Nephron (organoid): Measurements from ENCODE around the gene RAB43.

Experiments used
- H3K27ac Mint-ChIP-seq, 3 experiments: 2 replicates each; pipeline ENCODE4 v1.8.0; 2020; ENCODE audit warnings: mixed read lengths in 3 of 3, mild to moderate bottlenecking in 2 of 3, moderate library complexity in 1 of 3
- H3K27me3 Mint-ChIP-seq: 2 replicates; pipeline ENCODE4 v1.8.0; 2021; ENCODE audit warnings: low read depth, mild to moderate bottlenecking, moderate library complexity, mixed read lengths
- H3K36me3 Mint-ChIP-seq: 2 replicates; pipeline ENCODE4 v1.8.0; 2020; ENCODE audit warnings: low read depth, mixed read lengths
- H3K4me1 Mint-ChIP-seq: 2 replicates; pipeline ENCODE4 v1.8.0; 2020; ENCODE audit warnings: mixed read lengths
- H3K4me3 Mint-ChIP-seq, 3 experiments: 2 replicates each; pipeline ENCODE4 v1.8.0; 2020; ENCODE audit warnings: mild to moderate bottlenecking in 3 of 3, mixed read lengths in 3 of 3, moderate library complexity in 2 of 3
- H3K9me3 Mint-ChIP-seq: 2 replicates; pipeline ENCODE4 v1.8.0; 2020; ENCODE audit warnings: mixed read lengths
- TF ChIP-seq, protein P1 (sequence below), 3 experiments: fragments of 200-600 bp; sonication (generic); IDR thresholded peaks; one replicate each; pipeline ENCODE4 v1.5.0; 2021; ENCODE audit warnings: antibody characterized with exemption in 3 of 3; ENCODE audit not compliant: unreplicated experiment in 3 of 3

Gene RAB43

DNA sequence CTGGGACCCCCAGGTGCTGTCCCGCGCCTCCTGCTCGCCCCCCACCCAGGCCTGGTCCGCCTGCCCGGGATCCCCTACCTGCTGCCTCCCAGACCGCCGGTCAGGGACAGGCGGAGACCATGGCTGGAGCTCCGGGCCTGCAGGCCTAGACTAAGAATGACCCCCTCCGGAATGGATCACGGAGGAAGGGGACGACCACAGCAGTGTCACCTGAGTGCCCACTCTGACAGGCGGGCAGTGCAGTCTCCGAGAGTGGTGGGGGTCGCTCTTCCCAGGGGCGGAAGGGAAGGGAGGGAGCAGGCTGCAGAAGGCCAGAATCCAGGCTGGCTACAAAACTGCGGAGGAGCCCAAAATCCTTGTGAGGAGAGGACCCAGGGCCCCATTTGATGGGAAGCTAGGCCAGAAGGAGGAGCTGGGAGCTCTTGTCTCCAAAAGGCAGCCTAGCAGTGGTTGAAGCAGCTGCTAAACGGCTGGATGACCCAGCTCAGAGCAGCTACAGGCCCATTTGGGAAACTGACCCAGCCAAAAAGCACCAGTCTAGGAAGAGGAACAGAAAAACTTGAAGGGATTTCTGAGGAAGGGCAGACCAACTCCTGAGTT, 908 bp upstream of the RAB43 start:
- Mint-ChIP-seq H3K4me3 (peak overlapping the region; percentile 84 to 85 (median 85)), H3K4me1 (peaks cover 24% of the 10 kb centered on the region), H3K9me3 (no peaks in the 10 kb centered on the region), H3K36me3 (peaks cover 5% of the 10 kb centered on the region), H3K27me3 (no peaks in the 10 kb centered on the region), H3K27ac (peak overlapping the region; percentile 85 to 94 (median 90))
- TF ChIP-seq, protein P1, sequence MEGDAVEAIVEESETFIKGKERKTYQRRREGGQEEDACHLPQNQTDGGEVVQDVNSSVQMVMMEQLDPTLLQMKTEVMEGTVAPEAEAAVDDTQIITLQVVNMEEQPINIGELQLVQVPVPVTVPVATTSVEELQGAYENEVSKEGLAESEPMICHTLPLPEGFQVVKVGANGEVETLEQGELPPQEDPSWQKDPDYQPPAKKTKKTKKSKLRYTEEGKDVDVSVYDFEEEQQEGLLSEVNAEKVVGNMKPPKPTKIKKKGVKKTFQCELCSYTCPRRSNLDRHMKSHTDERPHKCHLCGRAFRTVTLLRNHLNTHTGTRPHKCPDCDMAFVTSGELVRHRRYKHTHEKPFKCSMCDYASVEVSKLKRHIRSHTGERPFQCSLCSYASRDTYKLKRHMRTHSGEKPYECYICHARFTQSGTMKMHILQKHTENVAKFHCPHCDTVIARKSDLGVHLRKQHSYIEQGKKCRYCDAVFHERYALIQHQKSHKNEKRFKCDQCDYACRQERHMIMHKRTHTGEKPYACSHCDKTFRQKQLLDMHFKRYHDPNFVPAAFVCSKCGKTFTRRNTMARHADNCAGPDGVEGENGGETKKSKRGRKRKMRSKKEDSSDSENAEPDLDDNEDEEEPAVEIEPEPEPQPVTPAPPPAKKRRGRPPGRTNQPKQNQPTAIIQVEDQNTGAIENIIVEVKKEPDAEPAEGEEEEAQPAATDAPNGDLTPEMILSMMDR (IDR thresholded peaks at IDR 0.05; ENCODE audit: unreplicated experiment in 3 of 3): no peak

GRCh38 chr3:129121016-129121791, 400 bp downstream of the RAB43 start:
- Mint-ChIP-seq H3K27ac (peak overlapping the region; percentile 62 to 89 (median 89)), H3K4me1 (peaks cover 31% of the 10 kb centered on the region)

DNA sequence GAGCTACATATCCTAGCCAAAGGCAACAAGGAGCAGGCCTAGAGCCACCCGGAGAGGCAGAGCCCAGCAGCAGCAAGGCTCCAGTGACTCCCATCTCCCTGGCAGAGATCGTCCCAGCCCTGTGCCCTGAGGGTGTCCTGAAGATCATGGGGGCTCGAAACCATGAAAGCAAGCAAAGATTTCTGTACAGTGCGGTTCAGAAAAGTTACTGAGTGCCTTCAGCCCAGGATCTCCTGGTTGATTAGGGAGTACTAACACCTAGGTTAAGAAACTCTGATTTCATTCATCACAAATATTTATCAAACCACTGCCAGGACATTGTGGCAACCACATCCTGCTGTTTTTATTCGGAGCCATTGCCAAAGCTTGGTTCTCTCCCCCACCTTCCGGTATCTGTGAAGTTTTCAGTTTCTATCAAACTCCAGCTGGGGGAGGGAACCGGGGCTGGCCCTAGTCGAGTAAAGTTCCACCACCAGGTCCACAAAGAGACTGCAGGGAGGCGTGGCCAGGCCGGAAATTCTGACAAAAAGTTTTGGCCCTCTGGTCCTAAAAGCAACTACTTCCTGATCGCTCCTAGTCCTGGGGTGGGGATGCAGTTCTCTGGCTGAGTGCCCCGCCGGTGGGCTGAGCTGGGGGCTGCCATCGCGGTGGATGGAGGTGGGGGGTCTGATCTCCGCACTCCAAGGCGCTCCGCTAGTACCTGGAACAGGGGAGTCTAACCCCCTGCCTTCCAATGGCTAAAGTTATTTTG, 1.2 kb downstream of the RAB43 start:
- no peaks in the 10 kb centered on the region for H3K27me3 Mint-ChIP-seq
- peaks cover 13% of the 10 kb centered on the region for H3K36me3 Mint-ChIP-seq
- TF ChIP-seq, protein P1 (IDR thresholded peaks at IDR 0.05; ENCODE audit: unreplicated experiment in 3 of 3): peak in 2 of 3 experiments; percentile 21 to 24
- no peaks in the 10 kb centered on the region for H3K9me3 Mint-ChIP-seq
- H3K4me3 Mint-ChIP-seq: peak overlapping the region; percentile 83 to 88 (median 88)
- peak overlapping the region; percentile 62 to 89 (median 89) for H3K27ac Mint-ChIP-seq
- peaks cover 33% of the 10 kb centered on the region for H3K4me1 Mint-ChIP-seq

More at GRCh38 chr3:129121016-129121791, 400 bp downstream of the RAB43 start:
- peak overlapping the region; percentile 85 to 88 (median 88) for H3K4me3 Mint-ChIP-seq
- no peaks in the 10 kb centered on the region for H3K27me3 Mint-ChIP-seq
- TF ChIP-seq, protein P1 (IDR thresholded peaks at IDR 0.05; ENCODE audit: unreplicated experiment in 3 of 3): no peak
- H3K9me3 Mint-ChIP-seq: no peaks in the 10 kb centered on the region
- peaks cover 8% of the 10 kb centered on the region for H3K36me3 Mint-ChIP-seq

DNA sequence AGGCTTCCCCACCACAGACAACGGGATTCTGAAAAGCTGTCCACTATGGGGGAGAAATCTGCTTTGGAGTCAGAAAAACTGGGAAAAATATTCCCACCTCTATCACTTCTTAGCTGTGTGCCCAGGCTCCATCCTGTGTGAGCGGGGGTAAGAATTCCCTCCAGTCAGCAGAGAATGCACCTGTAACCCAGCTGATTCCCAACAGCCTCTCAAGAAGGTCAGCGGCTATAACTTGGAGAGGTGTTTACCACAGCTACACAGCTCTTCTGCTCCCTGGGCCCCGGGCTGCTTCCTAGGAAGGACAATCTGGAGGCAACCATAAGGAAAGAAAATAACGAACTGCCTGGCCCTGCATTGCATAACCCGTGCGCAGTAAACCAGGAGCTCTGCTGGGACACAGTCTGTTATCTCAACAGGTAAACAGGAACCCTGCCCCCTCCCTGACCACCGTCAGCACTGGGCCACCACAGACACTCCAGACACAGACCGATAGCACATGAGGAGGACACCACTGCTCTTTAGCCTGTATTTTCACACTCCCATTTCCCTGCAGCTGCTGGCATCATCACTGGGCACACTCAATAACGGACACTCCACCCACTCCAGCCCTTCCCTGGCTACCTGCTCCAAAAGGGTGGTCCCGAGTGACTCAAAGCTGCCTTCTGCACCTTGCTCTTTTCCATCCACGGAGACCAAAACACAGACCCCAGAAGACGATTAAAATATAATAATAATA, 2.1 kb downstream of the RAB43 start:
- no peaks in the 10 kb centered on the region for H3K9me3 Mint-ChIP-seq

GRCh38 chr3:129118745-129119144, 2.9 kb downstream of the RAB43 start:
- H3K4me1 Mint-ChIP-seq: peaks cover 33% of the 10 kb centered on the region
- H3K4me3 Mint-ChIP-seq: peak overlapping the region; percentile 83 to 88 (median 88)
- TF ChIP-seq, protein P1 (IDR thresholded peaks at IDR 0.05; ENCODE audit: unreplicated experiment in 3 of 3): no peak
- H3K36me3 Mint-ChIP-seq: peaks cover 16% of the 10 kb centered on the region
- H3K27me3 Mint-ChIP-seq: no peaks in the 10 kb centered on the region
- peak overlapping the region in 2 of 3 experiments; percentile 33 to 89 for H3K27ac Mint-ChIP-seq
- H3K9me3 Mint-ChIP-seq: no peaks in the 10 kb centered on the region

More for the DNA sequence above, 2.1 kb downstream of the RAB43 start:
- Mint-ChIP-seq H3K4me1 (peaks cover 33% of the 10 kb centered on the region), H3K27me3 (no peaks in the 10 kb centered on the region), H3K27ac (peak overlapping the region; percentile 62 to 89 (median 89)), H3K4me3 (peak overlapping the region; percentile 83 to 88 (median 88)), H3K36me3 (peaks cover 13% of the 10 kb centered on the region)
- TF ChIP-seq, protein P1 (IDR thresholded peaks at IDR 0.05; ENCODE audit: unreplicated experiment in 3 of 3): no peak
